Measurements from ENCODE around the gene JAK3.

DNA sequence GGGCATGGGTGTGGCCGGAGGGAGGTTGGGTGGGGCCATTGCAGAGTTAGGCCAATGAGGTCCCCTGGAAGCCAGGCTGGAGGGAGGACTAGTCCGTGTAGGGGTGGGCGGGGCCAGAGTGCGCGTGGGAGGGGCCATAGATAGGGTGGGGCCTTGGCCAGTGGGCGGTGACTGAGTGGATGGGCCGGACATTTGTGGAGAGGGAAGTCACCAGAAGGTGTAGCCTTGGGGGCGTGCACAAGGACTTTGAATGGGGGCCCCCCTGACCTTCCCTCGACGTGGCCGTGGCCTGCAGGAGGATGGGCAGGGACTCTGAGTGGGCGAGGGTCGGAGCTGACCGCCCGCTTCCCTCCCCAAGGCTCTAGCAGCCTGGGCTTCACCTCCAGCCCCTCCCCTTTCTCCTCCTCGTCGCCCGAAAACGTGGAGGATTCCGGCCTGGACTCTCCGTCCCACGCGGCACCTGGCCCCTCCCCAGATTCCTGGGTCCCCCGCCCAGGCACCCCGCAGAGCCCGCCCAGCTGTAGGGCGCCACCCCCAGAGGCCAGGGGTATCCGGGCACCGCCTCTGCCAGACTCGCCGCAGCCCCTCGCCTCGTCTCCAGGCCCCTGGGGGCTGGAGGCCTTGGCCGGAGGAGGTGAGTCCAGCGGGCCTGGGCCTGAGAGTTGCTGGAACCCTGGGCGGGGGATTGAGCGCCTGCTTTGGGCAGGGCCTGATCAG, 69.4 kb downstream of the JAK3 start:
- no peak for TF ChIP-seq TAF1 (IDR thresholded peaks at IDR 0.05; ENCODE audit: borderline replicate concordance, insufficient read depth, low read length)
- TF ChIP-seq, protein P1, sequence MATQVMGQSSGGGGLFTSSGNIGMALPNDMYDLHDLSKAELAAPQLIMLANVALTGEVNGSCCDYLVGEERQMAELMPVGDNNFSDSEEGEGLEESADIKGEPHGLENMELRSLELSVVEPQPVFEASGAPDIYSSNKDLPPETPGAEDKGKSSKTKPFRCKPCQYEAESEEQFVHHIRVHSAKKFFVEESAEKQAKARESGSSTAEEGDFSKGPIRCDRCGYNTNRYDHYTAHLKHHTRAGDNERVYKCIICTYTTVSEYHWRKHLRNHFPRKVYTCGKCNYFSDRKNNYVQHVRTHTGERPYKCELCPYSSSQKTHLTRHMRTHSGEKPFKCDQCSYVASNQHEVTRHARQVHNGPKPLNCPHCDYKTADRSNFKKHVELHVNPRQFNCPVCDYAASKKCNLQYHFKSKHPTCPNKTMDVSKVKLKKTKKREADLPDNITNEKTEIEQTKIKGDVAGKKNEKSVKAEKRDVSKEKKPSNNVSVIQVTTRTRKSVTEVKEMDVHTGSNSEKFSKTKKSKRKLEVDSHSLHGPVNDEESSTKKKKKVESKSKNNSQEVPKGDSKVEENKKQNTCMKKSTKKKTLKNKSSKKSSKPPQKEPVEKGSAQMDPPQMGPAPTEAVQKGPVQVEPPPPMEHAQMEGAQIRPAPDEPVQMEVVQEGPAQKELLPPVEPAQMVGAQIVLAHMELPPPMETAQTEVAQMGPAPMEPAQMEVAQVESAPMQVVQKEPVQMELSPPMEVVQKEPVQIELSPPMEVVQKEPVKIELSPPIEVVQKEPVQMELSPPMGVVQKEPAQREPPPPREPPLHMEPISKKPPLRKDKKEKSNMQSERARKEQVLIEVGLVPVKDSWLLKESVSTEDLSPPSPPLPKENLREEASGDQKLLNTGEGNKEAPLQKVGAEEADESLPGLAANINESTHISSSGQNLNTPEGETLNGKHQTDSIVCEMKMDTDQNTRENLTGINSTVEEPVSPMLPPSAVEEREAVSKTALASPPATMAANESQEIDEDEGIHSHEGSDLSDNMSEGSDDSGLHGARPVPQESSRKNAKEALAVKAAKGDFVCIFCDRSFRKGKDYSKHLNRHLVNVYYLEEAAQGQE (IDR thresholded peaks at IDR 0.05; ENCODE audit: insufficient read depth in 1 of 2, low read depth in 2 of 2, low read length in 2 of 2) = no peak
- no peak for TF ChIP-seq POLR2AphosphoS5 (IDR thresholded peaks at IDR 0.05; ENCODE audit: low read depth, low read length)
- TF ChIP-seq SIN3A (IDR thresholded peaks at IDR 0.05; ENCODE audit: borderline replicate concordance, insufficient read depth, low read length) = no peak

Data from PFSK-1 (cell line).